Measurements from ENCODE around the gene PKNOX1. TPM values are rescaled to one million over a fixed set of nuclear protein-coding genes. Genes with fewer than 3 reads are reported as not detected.
A peak's percentile ranks its signal among the peaks of the same experiment; 100 is the strongest.
"Not testable (repeated sequence)": the region's sequence is repeated elsewhere in the genome, so short reads cannot be mapped to it uniquely, and the experiment has no call there.

PKNOX1 gene
- total RNA-seq, 1 donor from 2014 or later = 11.2 TPM

- no peak for TF ChIP-seq CTCF (IDR thresholded peaks at IDR 0.05)
- H3K36me3 ChIP-seq = peaks cover 28 to 58% of the 10 kb centered on the region in 2 donors
- intact Hi-C loops (cut with DNase I) = no loop called here
Observed at GRCh38 chr21:43029785-43030184, 55.4 kb downstream of the PKNOX1 start.

GRCh38 chr21:43031121-43031619, 56.8 kb downstream of the PKNOX1 start:
- Histone ChIP-seq H3K9me3 (no peaks in the 10 kb centered on the region), H3K36me3 (peaks cover 19 to 54% of the 10 kb centered on the region in 2 donors), H3K27me3 (no peaks in the 10 kb centered on the region), H3K4me3 (no peak overlapping the region), H3K4me1 (no peaks in the 10 kb centered on the region), H3K27ac (no peak overlapping the region)
- no peak for TF ChIP-seq CTCF (IDR thresholded peaks at IDR 0.05)
- intact Hi-C loops (cut with DNase I) = no loop called here
- no peak for DNase-seq (ENCODE audit: low spot score in 2 of 2)

More at GRCh38 chr21:43029785-43030184, 55.4 kb downstream of the PKNOX1 start:
- no peak overlapping the region for H3K4me3 ChIP-seq
- H3K27me3 ChIP-seq = no peaks in the 10 kb centered on the region
- no peak for DNase-seq (ENCODE audit: low spot score in 2 of 2)
- no peaks in the 10 kb centered on the region for H3K9me3 ChIP-seq
- H3K27ac ChIP-seq = no peak overlapping the region
- no peaks in the 10 kb centered on the region for H3K4me1 ChIP-seq

GRCh38 chr21:43034101-43034500, 59.7 kb downstream of the PKNOX1 start:
- Histone ChIP-seq H3K36me3 (peaks cover 13 to 39% of the 10 kb centered on the region in 2 donors), H3K4me3 (no peak overlapping the region), H3K27me3 (no peaks in the 10 kb centered on the region), H3K9me3 (no peaks in the 10 kb centered on the region), H3K4me1 (no peaks in the 10 kb centered on the region), H3K27ac (no peak overlapping the region)
- no peak for DNase-seq (ENCODE audit: low spot score in 2 of 2)
- no peak for TF ChIP-seq CTCF (IDR thresholded peaks at IDR 0.05)
- intact Hi-C loops (cut with DNase I) = no loop called here

GRCh38 chr21:43034826-43035225, 60.5 kb downstream of the PKNOX1 start:
- no peaks in the 10 kb centered on the region for H3K4me1 ChIP-seq
- DNase-seq (ENCODE audit: low spot score in 2 of 2) = no peak
- no peak overlapping the region for H3K4me3 ChIP-seq
- TF ChIP-seq CTCF (IDR thresholded peaks at IDR 0.05) = no peak
- intact Hi-C loops (cut with DNase I) = no loop called here
- no peaks in the 10 kb centered on the region for H3K27me3 ChIP-seq
- H3K27ac ChIP-seq = no peak overlapping the region
- H3K9me3 ChIP-seq = no peaks in the 10 kb centered on the region
- H3K36me3 ChIP-seq = peaks cover 9 to 35% of the 10 kb centered on the region in 2 donors

- H3K27me3 ChIP-seq; H3K27ac ChIP-seq; H3K4me3 ChIP-seq; H3K9me3 ChIP-seq; DNase-seq (ENCODE audit: low spot score in 2 of 2); intact Hi-C loops (cut with DNase I); H3K4me1 ChIP-seq: not testable (repeated sequence)
- peaks cover 1 to 14% of the 10 kb centered on the region in 2 donors for H3K36me3 ChIP-seq
Observed at GRCh38 chr21:43036889-43037288, 62.5 kb downstream of the PKNOX1 start.

- H3K36me3 ChIP-seq; H3K9me3 ChIP-seq; H3K4me1 ChIP-seq; intact Hi-C loops (cut with DNase I); H3K27ac ChIP-seq; H3K4me3 ChIP-seq; H3K27me3 ChIP-seq: not testable (repeated sequence)
- peak in 1 of 2 donors; percentile 5 for DNase-seq (ENCODE audit: low spot score in 2 of 2)
Observed at GRCh38 chr21:43037918-43038658, 63.7 kb downstream of the PKNOX1 start.

GRCh38 chr21:43038659-43039044, 64.3 kb downstream of the PKNOX1 start:
- H3K4me1 ChIP-seq; H3K27ac ChIP-seq; H3K4me3 ChIP-seq; H3K9me3 ChIP-seq; intact Hi-C loops (cut with DNase I); H3K27me3 ChIP-seq; H3K36me3 ChIP-seq; DNase-seq (ENCODE audit: low spot score in 2 of 2): not testable (repeated sequence)

- DNase-seq (ENCODE audit: low spot score in 2 of 2); H3K27ac ChIP-seq; H3K9me3 ChIP-seq; H3K36me3 ChIP-seq; H3K4me1 ChIP-seq; intact Hi-C loops (cut with DNase I); H3K27me3 ChIP-seq; H3K4me3 ChIP-seq: not testable (repeated sequence)
Observed at GRCh38 chr21:43042169-43042568, 67.8 kb downstream of the PKNOX1 start.

GRCh38 chr21:43043291-43043690, 68.9 kb downstream of the PKNOX1 start:
- H3K36me3 ChIP-seq; H3K27me3 ChIP-seq; H3K4me1 ChIP-seq; H3K9me3 ChIP-seq; intact Hi-C loops (cut with DNase I); H3K4me3 ChIP-seq; DNase-seq (ENCODE audit: low spot score in 2 of 2); H3K27ac ChIP-seq: not testable (repeated sequence)

GRCh38 chr21:43044547-43044946, 70.2 kb downstream of the PKNOX1 start:
- H3K27ac ChIP-seq; H3K27me3 ChIP-seq; H3K36me3 ChIP-seq; H3K9me3 ChIP-seq; H3K4me1 ChIP-seq; H3K4me3 ChIP-seq; intact Hi-C loops (cut with DNase I); DNase-seq (ENCODE audit: low spot score in 2 of 2): not testable (repeated sequence)

Measured in ascending aorta (tissue), 2 donors.